ENCODE results near the gene RIC8B.

- TF ChIP-seq RFX5 (IDR thresholded peaks at IDR 0.05; ENCODE audit: low read depth, low read length): no peak
- no peak for TF ChIP-seq PAX8 (CRISPR knock-in tag; IDR thresholded peaks at IDR 0.05; ENCODE audit: borderline replicate concordance)
- TF ChIP-seq ZNF17 (CRISPR knock-in tag; IDR thresholded peaks at IDR 0.05): no peak
- TF ChIP-seq ZNF780A (CRISPR knock-in tag; IDR thresholded peaks at IDR 0.05): no peak
These were observed 8.1 kb downstream of the RIC8B start for GRCh38 chr12:106782619-106783018.

All from HepG2 (cell line).